SK-N-DZ (cell line): Measurements from ENCODE around the gene ASCC3.
"Not testable (repeated sequence)": the region's sequence is repeated elsewhere in the genome, so short reads cannot be mapped to it uniquely, and the experiment has no call there.

Experiments used
- DNase-seq: peaks from one replicate; pipeline ENCODE4 v3.0.0-alpha.2; 2015; ENCODE audit warnings: low spot score

Gene ASCC3

DNA sequence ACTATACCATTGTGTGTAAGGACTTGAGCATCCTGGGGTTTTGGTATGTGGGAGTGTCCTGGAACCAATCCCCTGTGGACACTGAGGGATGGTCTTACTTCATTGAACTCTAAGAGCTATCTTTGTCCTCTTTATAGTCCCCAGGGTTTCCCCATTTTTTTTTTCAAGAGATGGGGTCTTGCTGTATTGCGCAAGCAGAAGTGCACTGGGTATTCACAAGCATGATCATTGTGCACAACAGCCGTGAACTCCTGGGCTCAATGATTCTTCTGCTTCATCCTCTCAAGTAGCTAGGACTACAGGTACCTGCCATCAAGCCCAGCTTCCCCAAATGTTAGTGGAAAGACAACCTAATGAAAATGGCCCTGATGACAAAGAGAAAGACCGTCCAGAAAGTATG, 2.2 kb upstream of the ASCC3 start:
- no peak for DNase-seq

- peak; percentile 34 for DNase-seq
Observed at GRCh38 chr6:100881707-100882040, 545 bp upstream of the ASCC3 start.

GRCh38 chr6:100880149-100880852, 828 bp downstream of the ASCC3 start:
- DNase-seq, result peak; percentile 13

DNA sequence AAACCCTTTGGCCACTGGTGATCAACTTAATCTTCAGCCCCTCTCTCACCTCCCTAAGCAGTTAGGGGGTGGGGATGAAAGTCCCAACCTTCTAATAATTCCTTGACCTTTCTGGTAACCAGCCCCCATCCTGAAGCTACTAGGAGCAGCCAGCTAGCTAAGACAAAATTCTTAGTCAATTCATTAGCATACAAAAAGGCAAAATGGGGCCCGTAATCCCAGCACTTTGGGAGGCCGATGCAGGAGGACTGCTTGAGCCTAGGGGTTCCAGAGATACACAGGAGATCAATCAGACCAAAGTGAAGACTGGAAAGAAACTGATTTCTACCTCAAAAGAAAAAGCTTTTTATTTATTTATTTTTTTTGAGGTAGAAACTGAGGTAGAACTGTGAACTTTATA, 1.8 kb downstream of the ASCC3 start:
- DNase-seq, result no peak

GRCh38 chr6:100877851-100878250, 3.3 kb downstream of the ASCC3 start:
- DNase-seq, result no peak

- DNase-seq, result no peak
Observed at GRCh38 chr6:100876251-100876650, 4.9 kb downstream of the ASCC3 start.

GRCh38 chr6:100865525-100865924, 15.6 kb downstream of the ASCC3 start:
- no peak for DNase-seq

DNA sequence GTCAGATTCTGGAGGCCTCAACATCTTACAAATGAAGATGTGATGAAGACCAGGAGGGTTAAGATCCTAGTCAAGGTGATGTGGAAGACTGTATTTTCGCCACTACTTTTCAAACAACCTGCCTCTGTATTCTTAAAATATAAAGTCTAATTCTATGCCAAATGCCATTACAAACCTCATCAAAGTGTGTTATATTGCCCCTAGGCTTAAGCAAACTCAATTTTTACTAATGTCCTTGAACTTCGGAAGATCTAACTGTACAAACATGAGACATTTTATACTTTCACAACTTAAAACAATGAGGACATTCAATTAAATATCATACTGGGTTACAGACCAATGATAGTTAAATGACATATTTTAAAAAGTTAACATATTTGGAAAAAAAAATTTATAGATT, 19.1 kb downstream of the ASCC3 start:
- DNase-seq, result no peak

GRCh38 chr6:100856146-100856545, 25.0 kb downstream of the ASCC3 start:
- no peak for DNase-seq

DNA sequence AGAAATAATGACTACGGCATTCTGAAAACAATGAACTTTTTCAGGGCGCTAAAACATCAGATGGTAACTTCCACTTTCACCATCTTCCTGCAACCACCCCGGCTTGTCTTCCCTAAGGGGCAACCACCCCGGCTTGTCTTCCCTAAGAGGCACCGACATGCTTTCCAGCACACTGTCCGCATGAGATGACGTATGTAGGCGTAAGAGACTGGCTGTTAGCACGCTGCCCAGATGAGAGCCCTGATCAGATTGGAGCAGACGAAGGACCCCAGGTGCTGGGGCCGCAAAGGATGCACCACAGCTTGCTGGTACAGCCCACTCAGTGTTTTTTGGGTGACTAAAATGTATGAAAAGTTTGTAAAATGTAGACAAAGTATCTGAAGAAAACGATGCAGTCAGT, 29.3 kb downstream of the ASCC3 start:
- no peak for DNase-seq

- no peak for DNase-seq
Observed at GRCh38 chr6:100850174-100850573, 31.0 kb downstream of the ASCC3 start.

DNA sequence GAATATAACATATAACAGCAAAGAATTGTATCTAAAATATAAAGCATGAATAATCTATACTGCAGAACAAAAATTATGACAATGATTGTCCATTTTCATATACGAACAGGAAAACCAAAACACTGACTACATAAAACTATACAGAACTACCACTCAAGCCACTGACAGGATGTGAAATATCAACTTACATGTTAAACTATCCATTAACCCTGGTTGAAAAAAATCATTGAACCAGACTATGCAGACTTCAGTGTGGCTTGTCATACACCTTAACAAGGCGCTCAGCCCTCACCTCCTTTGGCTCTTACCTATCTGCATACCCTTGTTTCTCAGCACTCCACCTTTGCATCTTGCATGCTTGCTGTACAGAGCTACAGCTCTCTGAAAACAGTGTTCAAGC, 34.9 kb downstream of the ASCC3 start:
- no peak for DNase-seq

- no peak for DNase-seq
Observed at GRCh38 chr6:100845676-100846075, 35.5 kb downstream of the ASCC3 start.

DNA sequence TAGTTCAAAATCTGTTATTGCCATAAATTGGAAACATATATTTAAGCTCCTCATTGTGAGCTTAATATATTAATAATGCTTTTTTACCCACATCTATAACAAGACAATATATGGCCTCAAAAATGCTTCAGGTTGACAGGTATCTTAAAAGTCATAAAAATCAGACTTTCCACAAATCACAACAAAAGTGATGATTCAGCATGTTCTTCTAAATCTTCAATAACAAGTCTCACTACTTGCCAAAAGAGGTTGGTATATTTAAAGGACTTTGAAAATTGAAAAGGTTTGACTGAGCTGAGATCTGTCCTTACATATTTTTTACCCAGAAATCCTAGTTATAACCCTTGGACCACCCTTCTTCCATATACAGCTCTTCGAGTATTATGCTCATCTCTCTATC, 41.7 kb downstream of the ASCC3 start:
- no peak for DNase-seq

GRCh38 chr6:100838011-100838410, 43.1 kb downstream of the ASCC3 start:
- no peak for DNase-seq

DNA sequence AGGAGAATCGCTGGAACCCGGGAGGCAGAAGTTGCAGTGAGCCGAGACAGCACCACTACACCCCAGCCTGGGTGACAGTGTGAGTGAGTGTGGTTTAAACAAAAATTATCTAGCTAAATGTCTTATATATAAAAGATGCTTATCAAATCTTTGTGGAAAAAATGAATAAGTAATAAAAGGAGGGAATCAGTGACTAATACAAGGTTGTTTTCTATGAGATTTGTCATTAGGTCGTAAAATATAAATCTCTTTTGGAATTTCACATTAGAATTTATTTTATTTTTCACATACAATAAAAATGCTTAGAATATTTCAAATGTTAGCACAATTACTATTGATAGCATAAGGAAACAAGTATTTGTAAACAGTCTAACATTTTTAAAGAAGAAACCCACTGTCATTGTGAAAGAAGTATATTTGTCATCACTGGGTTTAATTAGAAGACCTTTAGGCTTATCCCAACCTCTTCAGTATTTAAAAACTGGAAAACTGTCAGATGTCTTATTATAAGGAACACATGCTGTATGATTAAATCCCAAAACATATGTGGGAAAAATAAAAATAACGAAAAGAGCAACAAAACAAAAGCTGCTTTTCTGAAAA, 47.1 kb downstream of the ASCC3 start:
- DNase-seq, result no peak

- not testable (repeated sequence) for DNase-seq
Observed at GRCh38 chr6:100829077-100829595, 52.0 kb downstream of the ASCC3 start.

- DNase-seq, result no peak
Observed at GRCh38 chr6:100823041-100823440, 58.1 kb downstream of the ASCC3 start.

DNA sequence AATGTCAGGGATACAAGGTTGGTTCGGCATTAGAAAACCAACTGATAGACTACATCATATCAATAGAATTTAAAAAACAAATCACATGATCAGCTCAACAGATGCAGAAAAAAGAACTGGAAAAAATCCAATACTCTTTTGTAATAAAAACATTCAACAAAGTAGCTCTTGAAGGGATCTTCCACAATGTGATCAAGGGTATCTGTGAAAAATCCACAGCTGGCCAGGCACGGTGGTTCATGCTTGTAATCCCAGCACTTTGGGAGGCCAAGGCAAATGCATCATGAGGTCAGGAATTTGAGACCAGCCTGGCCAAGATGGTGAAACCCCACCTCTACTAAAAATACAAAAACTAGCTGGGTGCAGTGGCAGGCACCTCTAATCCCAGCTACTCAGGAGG, 63.1 kb downstream of the ASCC3 start:
- DNase-seq, result no peak

DNA sequence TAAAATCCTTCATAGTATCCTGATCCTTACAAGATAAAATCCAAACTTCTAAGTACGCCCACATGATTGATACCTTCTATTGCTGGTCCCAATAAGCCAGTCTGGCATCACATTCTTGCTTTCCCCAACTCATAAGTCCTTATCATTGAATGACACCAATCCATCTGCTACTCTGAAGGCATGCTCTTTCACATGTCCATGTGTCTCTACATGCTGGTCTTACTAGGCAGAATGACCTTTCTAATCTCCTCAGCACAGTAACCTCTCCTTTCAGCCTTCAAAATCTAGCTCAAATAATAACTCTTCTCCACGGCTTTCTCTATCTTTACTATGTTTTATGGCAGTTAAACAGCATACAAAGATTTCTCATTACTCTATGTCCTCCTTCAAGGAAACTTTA, 71.1 kb downstream of the ASCC3 start:
- DNase-seq, result no peak

GRCh38 chr6:100809346-100809745, 71.8 kb downstream of the ASCC3 start:
- no peak for DNase-seq

GRCh38 chr6:100808638-100809275, 72.4 kb downstream of the ASCC3 start:
- DNase-seq, result no peak

DNA sequence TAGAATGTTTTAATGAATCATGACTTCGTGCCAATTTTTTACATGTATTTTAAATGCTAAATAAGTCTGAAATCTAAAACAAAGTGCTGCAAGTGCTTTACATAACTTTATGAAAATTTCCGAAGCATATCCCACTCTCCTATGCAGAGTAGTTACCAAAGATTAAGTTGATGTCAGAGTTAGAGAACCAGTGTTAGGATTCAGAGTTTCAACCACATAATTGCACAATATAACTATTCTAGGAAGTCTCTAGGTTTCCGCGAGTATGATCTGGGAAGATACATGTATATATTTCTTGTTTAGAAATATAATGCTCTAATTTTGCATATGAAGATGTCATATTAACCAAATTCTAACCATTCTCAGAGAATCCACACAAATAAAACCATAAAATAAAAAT, 74.8 kb downstream of the ASCC3 start:
- no peak for DNase-seq
